HS-5 (cell line): ENCODE measurements around the gene SYMPK.

Experiments
- DNase-seq: peaks from one replicate; pipeline ENCODE4 v3.0.0-alpha.2; 2012; ENCODE audit warnings: low read depth

Gene SYMPK

DNA sequence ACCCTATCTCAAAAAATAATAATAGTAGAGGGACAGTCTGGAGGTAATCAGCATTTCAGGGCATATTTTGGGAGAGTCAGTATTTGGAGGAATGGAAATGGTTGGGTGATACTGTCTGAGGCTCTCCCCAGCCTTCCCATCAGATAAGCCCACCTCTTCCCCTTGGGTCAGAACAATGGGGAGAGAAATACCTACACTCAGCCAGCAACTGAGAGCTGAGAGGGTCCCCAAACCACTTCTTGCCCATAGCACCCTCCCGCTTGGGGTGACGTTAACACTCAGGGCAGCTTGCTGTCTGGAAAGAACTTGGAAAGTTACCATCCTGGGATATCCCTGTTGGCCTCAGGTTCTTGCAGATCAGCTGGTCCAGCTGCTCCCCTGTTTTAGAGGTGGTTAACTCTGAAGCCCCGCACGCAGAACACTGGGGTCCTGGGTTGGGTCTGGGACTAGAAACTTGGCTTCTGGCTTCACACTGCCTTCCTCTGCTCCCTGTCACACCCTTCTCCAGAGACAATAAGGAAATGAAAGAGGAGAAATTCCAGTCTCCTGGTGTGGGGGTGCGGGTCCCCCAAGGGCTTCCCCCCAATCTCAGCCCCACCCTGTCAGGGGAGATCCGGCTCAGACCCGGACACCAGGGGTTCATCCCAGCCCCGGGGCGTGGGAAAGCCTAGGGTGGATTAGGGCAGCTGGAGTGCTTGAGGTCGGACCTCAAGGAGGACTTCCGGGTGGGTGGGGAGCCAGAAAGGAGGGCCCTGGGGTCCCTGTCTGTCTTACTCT lies 3.6 kb upstream of the SYMPK start:
- DNase-seq: no peak

GRCh38 chr19:45865269-45865948 lies 2.5 kb upstream of the SYMPK start:
- DNase-seq: no peak

DNA sequence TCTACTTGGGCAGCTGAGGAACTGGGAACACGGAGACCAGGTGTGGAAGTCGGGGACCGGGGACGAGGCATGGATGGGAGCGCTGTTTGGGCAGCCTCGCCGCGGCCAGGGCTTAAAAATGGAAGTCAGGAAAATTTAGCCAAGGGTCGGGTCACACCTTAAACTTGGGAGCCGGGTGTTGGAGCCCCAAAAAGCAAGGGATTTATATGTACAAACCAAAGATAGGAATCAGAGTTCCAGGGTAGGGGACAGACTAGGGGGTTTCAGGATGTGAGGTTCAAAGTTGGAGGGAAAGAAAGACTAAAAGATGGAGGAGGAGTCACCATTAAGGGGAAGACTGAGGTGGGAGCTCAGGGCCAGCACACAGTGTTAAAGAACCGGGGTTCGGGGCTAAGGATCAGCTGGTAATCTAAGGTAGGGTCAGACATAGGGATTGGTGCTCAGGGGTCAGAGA lies 1.7 kb upstream of the SYMPK start:
- no peak for DNase-seq

- DNase-seq: no peak
These were observed 1.1 kb upstream of the SYMPK start, which contains the start of gene FOXA3 for GRCh38 chr19:45863840-45864628. FOXA3 (plus strand) TSS chr19:45864326; CDS start chr19:45864457, 131 bp downstream.

DNA sequence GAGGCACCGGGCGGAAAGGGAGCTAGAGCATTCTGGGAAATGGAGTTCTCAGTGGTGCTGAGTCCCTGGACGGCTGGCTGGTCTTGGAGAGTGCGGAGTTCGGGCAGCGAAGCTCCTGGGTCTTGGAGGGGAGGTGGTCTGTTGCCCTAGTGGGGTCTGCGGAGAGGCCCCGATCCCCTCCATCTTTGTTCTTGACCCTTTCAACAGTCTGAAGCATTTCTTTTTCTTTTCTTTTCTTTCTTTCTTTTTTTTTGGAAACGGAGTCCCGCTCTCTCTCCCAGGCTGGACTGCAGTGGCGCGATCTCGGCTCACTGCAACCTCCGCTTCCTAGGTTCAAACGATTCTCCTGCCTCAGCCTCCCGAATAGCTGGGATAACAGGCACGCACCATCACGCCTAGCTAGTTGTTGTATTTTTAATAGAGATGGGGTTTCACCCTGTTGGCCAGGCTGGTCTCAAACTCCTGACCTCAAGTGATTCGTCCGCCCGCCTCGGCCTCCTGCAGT lies 440 bp upstream of the SYMPK start:
- DNase-seq: no peak

- no peak for DNase-seq
These were observed 730 bp downstream of the SYMPK start for GRCh38 chr19:45862271-45862563.

DNA sequence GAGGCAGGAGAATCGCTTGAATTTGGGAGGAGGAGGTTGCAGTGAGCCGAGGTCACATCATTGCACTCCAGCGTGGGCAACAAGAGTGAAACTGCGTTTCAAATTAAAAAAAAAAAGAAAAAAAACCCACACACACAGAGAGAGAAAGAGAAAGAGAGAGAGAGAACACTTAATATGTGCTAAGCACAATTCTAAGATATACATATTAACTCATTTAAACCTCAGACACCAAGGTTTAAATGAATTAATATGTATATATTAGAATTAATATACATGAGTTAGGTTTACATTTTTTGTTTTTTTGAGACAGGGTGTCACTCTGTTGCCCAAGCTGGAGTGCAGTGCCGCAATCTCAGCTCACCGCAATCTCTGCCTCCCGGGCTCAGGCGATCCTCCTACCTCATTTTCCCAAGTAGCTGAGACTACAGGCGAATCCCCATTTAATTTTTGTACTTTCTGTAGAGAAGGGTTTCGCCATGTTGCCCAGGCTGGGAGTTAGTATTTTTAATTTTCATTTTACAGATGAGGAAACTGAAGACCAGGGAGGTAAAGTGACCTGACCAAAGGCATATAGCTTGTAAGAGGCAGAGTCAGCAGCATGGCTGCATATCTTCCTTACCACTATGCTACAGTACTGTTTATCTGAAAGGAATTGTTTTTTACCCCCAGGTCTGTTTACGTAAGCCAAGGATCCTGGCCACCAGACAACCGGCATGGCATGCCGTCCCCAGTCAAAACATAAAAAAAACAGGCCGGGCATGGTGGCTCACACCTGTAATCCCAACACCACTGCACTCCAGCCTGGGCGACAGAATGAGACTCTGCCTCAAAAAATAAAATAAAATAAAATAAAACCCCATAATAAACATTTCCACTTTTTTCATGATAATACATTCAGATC lies 2.3 kb downstream of the SYMPK start:
- DNase-seq: no peak

DNA sequence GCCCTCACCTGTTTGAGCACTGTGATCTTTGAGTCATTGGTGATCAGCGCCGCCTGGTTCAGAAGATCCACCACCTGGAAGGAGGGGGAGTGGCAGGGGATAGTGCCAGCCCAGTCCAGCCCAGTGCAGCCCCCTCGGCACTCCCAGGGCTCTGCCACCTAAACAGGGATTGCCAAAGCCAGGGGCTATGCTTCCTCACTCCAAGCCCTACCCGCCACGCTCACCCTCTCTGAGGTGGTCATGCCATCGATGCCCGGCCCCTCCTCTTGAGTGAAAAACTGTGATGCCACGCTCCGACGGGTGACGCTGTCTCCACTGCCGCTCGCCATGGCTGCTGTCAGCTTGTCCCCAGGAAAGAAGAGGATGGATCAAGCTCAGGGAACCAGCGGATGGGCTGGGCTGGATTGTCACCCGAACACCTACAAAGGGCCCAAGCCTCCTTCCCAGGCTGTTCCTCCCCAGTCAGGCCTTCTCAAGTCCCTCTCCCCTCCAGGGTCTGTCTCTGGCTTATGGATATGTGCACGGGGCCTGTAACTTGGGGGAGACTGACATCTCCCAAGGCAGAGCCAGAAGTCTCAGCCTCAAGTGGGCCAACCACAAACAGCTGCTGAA lies 8.7 kb downstream of the SYMPK start:
- DNase-seq: no peak

GRCh38 chr19:45852983-45853382 lies 10.0 kb downstream of the SYMPK start:
- DNase-seq: no peak

GRCh38 chr19:45852145-45852750 lies 10.7 kb downstream of the SYMPK start:
- DNase-seq: no peak

DNA sequence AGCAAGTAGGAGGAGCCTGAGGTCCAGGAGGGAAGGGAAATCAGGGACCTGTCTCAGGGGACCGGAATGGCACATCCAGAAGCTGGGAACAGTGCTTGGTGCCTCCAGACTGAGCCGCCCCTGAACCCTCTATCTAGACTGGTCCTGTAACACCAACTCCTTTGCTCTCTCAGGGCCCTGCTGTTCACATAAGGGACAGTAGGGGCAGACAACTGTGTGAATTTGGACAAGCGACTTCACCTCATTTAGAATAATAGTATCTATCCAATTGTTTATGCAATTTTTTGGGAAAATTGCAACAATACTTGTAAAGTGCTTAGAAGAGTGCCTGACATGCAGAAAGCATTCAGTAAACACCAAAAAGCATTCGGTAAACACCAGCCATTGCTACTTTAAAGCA lies 14.0 kb downstream of the SYMPK start:
- DNase-seq: no peak

- no peak for DNase-seq
These were observed 15.3 kb downstream of the SYMPK start for GRCh38 chr19:45847663-45848062.

GRCh38 chr19:45842198-45842597 lies 20.7 kb downstream of the SYMPK start:
- no peak for DNase-seq

- DNase-seq: no peak
These were observed 28.0 kb downstream of the SYMPK start for GRCh38 chr19:45834970-45835369.

DNA sequence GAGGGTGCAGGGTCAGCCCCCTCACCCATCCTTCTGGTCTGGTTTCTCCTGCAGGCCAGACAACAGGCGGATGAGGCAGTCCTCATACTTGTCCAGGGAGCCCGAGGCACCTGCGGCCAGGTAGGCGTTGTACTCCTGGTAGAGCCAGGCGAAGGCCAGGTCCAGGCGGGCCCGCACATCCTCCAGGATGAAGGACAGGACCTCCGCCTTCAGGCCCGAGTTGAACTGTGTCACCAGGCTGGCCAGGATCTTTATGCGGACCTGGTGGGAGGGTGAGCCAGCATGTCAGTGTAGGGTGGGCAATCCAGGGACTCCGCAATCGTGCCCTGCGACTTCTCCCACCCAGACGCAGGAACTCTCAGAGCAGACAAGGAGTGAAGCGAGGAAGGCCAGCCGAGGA lies 34.0 kb downstream of the SYMPK start:
- no peak for DNase-seq

- no peak for DNase-seq
These were observed 34.4 kb downstream of the SYMPK start for GRCh38 chr19:45828523-45828922.

DNA sequence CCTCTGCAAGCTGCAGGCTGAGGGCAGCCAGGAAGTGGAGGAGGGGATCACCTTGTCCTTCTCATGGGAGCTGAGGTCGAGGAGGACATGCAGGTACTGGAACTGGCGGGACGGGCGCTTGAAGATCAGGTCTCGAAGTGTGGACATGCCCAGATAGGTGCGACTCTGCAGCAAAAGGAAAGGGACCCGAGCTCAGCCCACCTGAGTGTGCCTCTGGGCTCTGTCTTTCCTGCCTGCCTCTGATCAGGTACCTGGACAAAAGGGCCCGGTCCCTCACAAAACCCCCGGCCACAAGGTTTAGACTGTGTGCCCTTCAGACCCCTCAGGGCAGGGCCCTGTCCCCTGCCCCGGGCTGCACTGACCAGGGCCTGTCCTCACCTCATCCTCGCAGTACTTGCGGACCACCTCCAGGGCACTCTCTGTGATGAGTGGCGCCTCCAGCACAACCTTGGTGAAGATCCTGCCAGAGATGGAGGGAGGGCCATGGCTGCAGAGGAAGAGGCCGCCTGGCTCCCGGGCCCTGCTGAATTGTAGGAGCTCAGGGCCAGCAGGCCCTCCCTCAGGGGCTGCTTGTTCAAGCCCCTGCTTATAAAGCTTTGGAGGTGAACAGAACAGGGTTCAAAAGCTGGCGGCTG lies 35.4 kb downstream of the SYMPK start:
- no peak for DNase-seq

GRCh38 chr19:45826934-45827333 lies 36.0 kb downstream of the SYMPK start:
- no peak for DNase-seq

GRCh38 chr19:45825917-45826893 lies 36.7 kb downstream of the SYMPK start:
- no peak for DNase-seq
